Measurements from ENCODE around the gene IBTK. TPM values are rescaled to one million over a fixed set of nuclear protein-coding genes. Genes with fewer than 3 reads are reported as not detected.

Gene IBTK
- total RNA-seq, 3 donors from 2014 or later: 25.6 to 41.1 (median 33.4) TPM

DNA sequence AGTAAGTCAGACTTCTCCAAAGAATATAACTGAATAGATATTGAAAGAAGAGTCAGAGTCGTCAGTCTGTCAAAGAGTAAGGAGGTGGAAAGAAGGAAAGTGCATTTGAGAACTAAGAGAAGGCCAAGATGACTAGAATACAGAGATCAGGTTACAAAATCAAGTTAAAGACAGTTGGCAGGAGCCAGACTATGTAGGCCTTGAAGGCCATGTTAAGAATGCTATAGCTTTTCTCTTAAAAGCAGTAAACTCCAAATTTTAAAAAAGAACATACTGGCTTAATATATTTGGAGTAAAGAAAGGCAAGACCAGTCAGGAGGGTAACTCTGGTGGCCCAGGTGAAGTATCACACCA is 68.8 kb downstream of the IBTK start:
- H3K4me1 ChIP-seq: no peaks in the 10 kb centered on the region
- H3K27me3 ChIP-seq: no peaks in the 10 kb centered on the region
- TF ChIP-seq, protein P1, sequence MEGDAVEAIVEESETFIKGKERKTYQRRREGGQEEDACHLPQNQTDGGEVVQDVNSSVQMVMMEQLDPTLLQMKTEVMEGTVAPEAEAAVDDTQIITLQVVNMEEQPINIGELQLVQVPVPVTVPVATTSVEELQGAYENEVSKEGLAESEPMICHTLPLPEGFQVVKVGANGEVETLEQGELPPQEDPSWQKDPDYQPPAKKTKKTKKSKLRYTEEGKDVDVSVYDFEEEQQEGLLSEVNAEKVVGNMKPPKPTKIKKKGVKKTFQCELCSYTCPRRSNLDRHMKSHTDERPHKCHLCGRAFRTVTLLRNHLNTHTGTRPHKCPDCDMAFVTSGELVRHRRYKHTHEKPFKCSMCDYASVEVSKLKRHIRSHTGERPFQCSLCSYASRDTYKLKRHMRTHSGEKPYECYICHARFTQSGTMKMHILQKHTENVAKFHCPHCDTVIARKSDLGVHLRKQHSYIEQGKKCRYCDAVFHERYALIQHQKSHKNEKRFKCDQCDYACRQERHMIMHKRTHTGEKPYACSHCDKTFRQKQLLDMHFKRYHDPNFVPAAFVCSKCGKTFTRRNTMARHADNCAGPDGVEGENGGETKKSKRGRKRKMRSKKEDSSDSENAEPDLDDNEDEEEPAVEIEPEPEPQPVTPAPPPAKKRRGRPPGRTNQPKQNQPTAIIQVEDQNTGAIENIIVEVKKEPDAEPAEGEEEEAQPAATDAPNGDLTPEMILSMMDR (IDR thresholded peaks at IDR 0.05): no peak
- no peak for TF ChIP-seq POLR2AphosphoS5 (IDR thresholded peaks at IDR 0.05)
- no peak for TF ChIP-seq POLR2A (IDR thresholded peaks at IDR 0.05)
- no peak for DNase-seq (ENCODE audit: low spot score in 2 of 2)
- peaks cover 9% of the 10 kb centered on the region for H3K36me3 ChIP-seq
- H3K9me3 ChIP-seq: no peaks in the 10 kb centered on the region
- H3K27ac ChIP-seq: no peak overlapping the region
- intact Hi-C loops (cut with DNase I; ENCODE audit: low total_unique reads): no loop called here
- H3K4me3 ChIP-seq: no peak overlapping the region

DNA sequence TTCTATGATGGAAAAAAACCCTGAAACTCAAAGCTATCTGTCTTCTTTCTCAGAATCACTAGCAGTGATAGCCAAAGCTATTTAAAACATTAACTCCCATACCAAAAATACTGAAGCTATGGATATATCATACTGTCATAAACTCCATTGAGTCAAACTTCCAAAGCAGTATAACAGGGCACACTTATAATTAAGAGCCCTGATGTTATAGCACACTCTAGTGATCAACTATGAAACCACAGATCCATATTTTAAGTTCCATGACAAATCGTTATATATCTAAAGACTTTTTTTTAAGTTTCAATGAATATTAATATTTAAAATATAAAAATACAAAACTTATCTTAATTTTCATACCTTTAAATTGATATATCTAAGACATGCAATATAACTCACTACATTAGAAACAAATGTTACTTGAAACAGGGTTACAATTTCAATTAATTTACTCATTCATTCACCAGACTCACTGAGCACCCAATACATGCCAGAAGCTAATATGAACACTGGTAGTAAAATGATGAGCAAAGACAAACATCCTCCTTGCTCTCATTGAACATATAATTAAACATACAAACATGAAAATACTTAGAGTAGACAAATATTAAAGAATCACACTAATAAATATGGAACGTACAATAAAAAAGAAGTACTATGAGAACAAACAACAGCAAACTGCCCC is 69.3 kb downstream of the IBTK start:
- H3K4me1 ChIP-seq: no peaks in the 10 kb centered on the region
- TF ChIP-seq POLR2AphosphoS5 (IDR thresholded peaks at IDR 0.05): no peak
- TF ChIP-seq, protein P1 (IDR thresholded peaks at IDR 0.05): peak in 2 of 3 donors; percentile 27 to 32
- no peak for TF ChIP-seq POLR2A (IDR thresholded peaks at IDR 0.05)
- peaks cover 9% of the 10 kb centered on the region for H3K36me3 ChIP-seq
- no peak overlapping the region for H3K4me3 ChIP-seq
- no peak for DNase-seq (ENCODE audit: low spot score in 2 of 2)
- no peaks in the 10 kb centered on the region for H3K9me3 ChIP-seq
- no peaks in the 10 kb centered on the region for H3K27me3 ChIP-seq
- no peak overlapping the region for H3K27ac ChIP-seq
- intact Hi-C loops (cut with DNase I; ENCODE audit: low total_unique reads): no loop called here

DNA sequence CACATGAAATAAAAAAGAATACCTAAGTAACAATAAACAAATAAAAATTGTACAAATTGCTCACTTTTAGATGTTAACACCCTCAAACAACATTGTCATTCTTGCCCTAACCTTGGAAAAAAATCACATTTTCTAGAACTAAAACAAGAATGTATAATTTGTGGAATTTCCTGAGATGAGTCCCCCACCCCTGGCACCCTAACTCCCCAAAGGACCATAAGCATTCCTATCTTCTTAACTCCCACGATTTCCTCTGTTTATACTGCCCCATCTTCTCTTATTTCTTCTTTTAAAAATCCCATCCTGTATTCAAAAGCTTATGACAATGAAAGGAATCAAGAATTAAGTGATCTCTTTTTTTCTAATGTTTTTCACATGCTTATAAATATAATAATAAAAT is 70.9 kb downstream of the IBTK start:
- Histone ChIP-seq H3K9me3 (no peaks in the 10 kb centered on the region), H3K27me3 (no peaks in the 10 kb centered on the region), H3K36me3 (no peaks in the 10 kb centered on the region), H3K27ac (no peak overlapping the region), H3K4me3 (no peak overlapping the region), H3K4me1 (no peaks in the 10 kb centered on the region)
- intact Hi-C loops (cut with DNase I; ENCODE audit: low total_unique reads): no loop called here
- DNase-seq (ENCODE audit: low spot score in 2 of 2): no peak
- TF ChIP-seq POLR2A (IDR thresholded peaks at IDR 0.05) (no peak), POLR2AphosphoS5 (IDR thresholded peaks at IDR 0.05) (no peak)

DNA sequence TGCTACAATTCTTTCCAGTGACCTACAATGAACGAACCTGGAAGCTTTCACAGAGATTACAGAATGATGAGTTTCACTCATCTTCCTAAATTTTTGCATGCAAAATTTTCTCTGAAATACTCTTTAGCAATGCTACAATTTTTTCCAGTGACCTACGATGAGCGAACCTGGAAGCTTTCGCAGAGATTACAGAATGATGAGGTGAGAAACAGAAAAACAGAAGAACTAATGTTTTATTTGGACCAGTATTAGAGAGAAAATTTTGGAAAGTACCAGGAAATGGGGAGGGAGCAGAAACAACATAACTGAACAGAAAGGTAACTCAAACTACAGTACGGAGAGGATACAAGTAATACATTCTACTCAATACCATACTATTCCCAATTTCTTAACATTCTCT is 75.0 kb downstream of the IBTK start:
- H3K4me1 ChIP-seq: no peaks in the 10 kb centered on the region
- DNase-seq (ENCODE audit: low spot score in 2 of 2): no peak
- H3K36me3 ChIP-seq: no peaks in the 10 kb centered on the region
- H3K9me3 ChIP-seq: no peaks in the 10 kb centered on the region
- no peak overlapping the region for H3K27ac ChIP-seq
- no peak overlapping the region for H3K4me3 ChIP-seq
- TF ChIP-seq, protein P1 (IDR thresholded peaks at IDR 0.05): no peak
- TF ChIP-seq POLR2A (IDR thresholded peaks at IDR 0.05) (no peak), POLR2AphosphoS5 (IDR thresholded peaks at IDR 0.05) (no peak)
- no peaks in the 10 kb centered on the region for H3K27me3 ChIP-seq
- intact Hi-C loops (cut with DNase I; ENCODE audit: low total_unique reads): no loop called here

DNA sequence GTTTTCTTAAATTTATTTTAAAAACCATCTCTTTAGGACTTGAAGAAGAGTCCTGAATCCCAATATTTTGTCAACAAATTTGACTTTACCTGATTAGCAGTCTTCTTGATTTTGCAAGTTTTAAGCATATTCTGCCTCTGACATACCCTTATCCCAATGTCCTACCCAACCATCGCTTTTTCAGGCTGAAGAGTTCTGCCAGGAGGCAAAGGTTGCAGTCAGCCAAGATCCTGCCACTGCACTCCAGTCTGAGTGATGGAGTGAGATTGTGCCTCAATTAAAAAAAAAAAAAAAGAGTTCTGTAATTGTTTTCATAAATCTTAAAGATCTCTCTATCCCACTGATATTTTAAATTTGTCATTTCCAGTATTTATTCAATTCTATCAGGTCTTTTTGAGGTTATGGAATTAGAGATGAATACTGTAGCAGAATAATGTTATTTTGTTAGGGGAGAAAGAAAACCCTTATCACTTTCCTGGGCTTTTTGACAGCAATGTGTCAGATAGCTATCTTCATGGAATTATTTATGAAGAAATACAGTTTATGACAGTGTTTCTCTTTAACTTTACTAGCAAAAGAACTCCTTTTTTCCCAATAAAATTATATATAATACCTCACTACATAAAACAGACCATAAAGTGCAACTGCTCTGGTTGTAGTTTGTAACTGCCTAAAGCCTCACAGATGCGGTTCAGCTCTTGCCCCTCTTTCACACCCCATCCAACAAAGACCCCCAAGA is 78.2 kb downstream of the IBTK start:
- DNase-seq (ENCODE audit: low spot score in 2 of 2): no peak
- intact Hi-C loops (cut with DNase I; ENCODE audit: low total_unique reads): no loop called here
- no peaks in the 10 kb centered on the region for H3K9me3 ChIP-seq
- H3K27me3 ChIP-seq: no peaks in the 10 kb centered on the region
- H3K36me3 ChIP-seq: no peaks in the 10 kb centered on the region
- no peak overlapping the region for H3K4me3 ChIP-seq
- TF ChIP-seq, protein P1 (IDR thresholded peaks at IDR 0.05): no peak
- TF ChIP-seq POLR2A (IDR thresholded peaks at IDR 0.05) (no peak), POLR2AphosphoS5 (IDR thresholded peaks at IDR 0.05) (no peak)
- H3K4me1 ChIP-seq: no peaks in the 10 kb centered on the region
- H3K27ac ChIP-seq: no peak overlapping the region
